K562 (cell line): ENCODE measurements around the gene GCK. TPM values are rescaled to one million over a fixed set of nuclear protein-coding genes. Genes with fewer than 3 reads are reported as not detected.
A peak's percentile ranks its signal among the peaks of the same experiment; 100 is the strongest.

Experiments
- ATAC-seq: fragments of 200-7000 bp; cut with Tn5 transposase; 3 replicates; pipeline ENCODE4 v1.9.1; 2020; ENCODE audit warnings: moderate library complexity
- BruUV-seq: library from RNA; stranded (reverse); fragments of 400-500 nt; replicated peaks from 2 replicates; lab custom pipeline; 2021; lab: Mats Ljungman, UMichigan
- CTCF ChIA-PET: fragments of 300-600 bp; formaldehyde crosslinking; extraction: SDS; loops from one replicate; lab custom pipeline; 2021; ENCODE audit warnings: low intra/inter-chr PET ratio; lab: Yijun Ruan, JAX
- POLR2A ChIA-PET: fragments of 300-600, 350-650 bp; sonication (Branson Sonifier 250); formaldehyde crosslinking; extraction: SDS; loops from one replicate; lab custom pipeline; 2021; ENCODE audit warnings: antibody characterized with exemption, inconsistent platforms; lab: Yijun Ruan, JAX
- DNase-seq, 4 experiments: peaks; one replicate each; pipeline versions ENCODE4 v3.0.0 to v3.0.0-alpha.2; 2011 to 2018; ENCODE audit warnings: low spot score in 3 of 4, mixed read lengths in 3 of 4; ENCODE audit errors: extremely low read depth in 1 of 4
- FAIRE-seq: peaks from 2 replicates; lab custom pipeline; 2011; peaks lifted over from hg19 to GRCh38; lab: Jason Lieb, UNC
- H2AFZ ChIP-seq: 2 replicates; pipeline ENCODE4 v1.6.0; 2011; ENCODE audit warnings: low read depth, low read length, control low read depth, inconsistent platforms
- H3K27ac ChIP-seq: fragments of 200-600 bp; 3 replicates; pipeline ENCODE4 v1.8.0; 2011; ENCODE audit warnings: low read depth, mild to moderate bottlenecking, control low read depth, inconsistent platforms, low read length, moderate library complexity, mixed read lengths; ENCODE audit errors: extremely low read depth
- H3K27me3 ChIP-seq, 2 experiments: fragments of 300-600 bp in 1 of 2; 2 replicates in 1 of 2; 3 replicates in 1 of 2; pipeline versions ENCODE4 v1.6.0 to v1.8.0; 2011; ENCODE audit warnings: inconsistent platforms in 2 of 2, low read length in 2 of 2, mild to moderate bottlenecking in 1 of 2, mixed read lengths in 1 of 2, moderate library complexity in 1 of 2; ENCODE audit not compliant: control insufficient read depth in 2 of 2, insufficient read depth in 2 of 2
- H3K36me3 ChIP-seq: fragments of 300-600 bp; 3 replicates; pipeline ENCODE4 v1.8.0; 2011; ENCODE audit warnings: mild to moderate bottlenecking, low read length, inconsistent platforms; ENCODE audit not compliant: control insufficient read depth, insufficient read depth
- H3K4me1 ChIP-seq, 2 experiments: fragments of 200-600 bp in 1 of 2; replicated peaks in 1 of 2; 2 replicates in 1 of 2; 3 replicates in 1 of 2; pipeline versions ENCODE4 v1.5.1 to v1.8.0; 2011; ENCODE audit warnings: inconsistent platforms in 2 of 2, low read length in 2 of 2, mild to moderate bottlenecking in 1 of 2, mixed read lengths in 1 of 2, moderate library complexity in 1 of 2; ENCODE audit not compliant: control insufficient read depth in 2 of 2, insufficient read depth in 2 of 2
- H3K4me2 ChIP-seq: 2 replicates; pipeline ENCODE4 v1.6.1; 2011; ENCODE audit warnings: low read length, control low read depth, inconsistent platforms, mixed read lengths; ENCODE audit not compliant: insufficient read depth
- H3K4me3 ChIP-seq: fragments of 200-600 bp; sonication (generic), shearing (Covaris generic); 2 replicates; pipeline ENCODE4 v1.5.1; 2016; ENCODE audit warnings: control low read depth, inconsistent platforms
- H3K79me2 ChIP-seq: fragments of 200-600 bp; 3 replicates; pipeline ENCODE4 v1.8.0; 2011; ENCODE audit warnings: low read length, inconsistent platforms; ENCODE audit not compliant: control insufficient read depth, insufficient read depth
- H3K9ac ChIP-seq, 2 experiments: 2 replicates each; pipeline versions ENCODE4 v1.6.0 to v1.6.1; 2011; ENCODE audit warnings: low read depth in 2 of 2, low read length in 2 of 2, control low read depth in 1 of 2, inconsistent platforms in 1 of 2, mild to moderate bottlenecking in 1 of 2, mixed read lengths in 1 of 2; ENCODE audit not compliant: insufficient read depth in 1 of 2
- H3K9me1 ChIP-seq: one replicate; pipeline ENCODE4 v1.6.0; 2011; ENCODE audit warnings: inconsistent platforms, mild to moderate bottlenecking, low read length, moderate library complexity; ENCODE audit not compliant: control insufficient read depth, insufficient read depth
- H3K9me3 ChIP-seq: replicated peaks from 2 replicates; pipeline ENCODE4 v1.5.1; 2011; ENCODE audit warnings: low read depth, low read length, inconsistent platforms; ENCODE audit not compliant: control insufficient read depth, insufficient read depth
- H4K20me1 ChIP-seq: replicated peaks from 2 replicates; pipeline ENCODE4 v1.6.1; 2011; ENCODE audit warnings: low read length, inconsistent platforms, mixed read lengths; ENCODE audit not compliant: control insufficient read depth, insufficient read depth
- C11orf30 ChIP-seq: fragments of 450-650 bp; IDR thresholded peaks from 2 replicates; pipeline ENCODE4 v1.6.1; 2016; ENCODE audit warnings: low read depth, mild to moderate bottlenecking
- CREB5 ChIP-seq: fragments of 250-450 bp; sonication (Bioruptor Pico); IDR thresholded peaks from 2 replicates; pipeline ENCODE4 v1.5.0; 2020; ENCODE audit warnings: mild to moderate bottlenecking
- ELK1 ChIP-seq: sonication (generic); formaldehyde crosslinking; IDR thresholded peaks from 2 replicates; pipeline ENCODE4 v1.8.1; 2022; ENCODE audit warnings: missing genetic modification reagents
- MAFF ChIP-seq: IDR thresholded peaks from 2 replicates; pipeline ENCODE4 v1.6.1; 2012; ENCODE audit warnings: low read length, improper control_type of control experiment
- MAFG ChIP-seq: fragments of 450-650 bp; conservative IDR thresholded peaks from 2 replicates; pipeline ENCODE4 v1.6.1; 2016; ENCODE audit warnings: missing genetic modification characterization, missing compliant biosample characterization
- MAFK ChIP-seq: IDR thresholded peaks from 2 replicates; pipeline ENCODE4 v1.6.1; 2011; ENCODE audit warnings: low read length, improper control_type of control experiment
- NCOA6 ChIP-seq: fragments of 450-650 bp; IDR thresholded peaks from 2 replicates; pipeline ENCODE4 v1.6.1; 2017; ENCODE audit warnings: mild to moderate bottlenecking
- TCF3 ChIP-seq: sonication (generic); formaldehyde crosslinking; IDR thresholded peaks from 2 replicates; pipeline ENCODE4 v1.4.0; 2020; ENCODE audit warnings: mild to moderate bottlenecking, missing genetic modification reagents
- ZBTB12 ChIP-seq: fragments of 250-450 bp; sonication (Bioruptor Pico); IDR thresholded peaks from 2 replicates; pipeline ENCODE4 v1.4.0; 2020
- ZNF316 ChIP-seq: fragments of 450-650 bp; IDR thresholded peaks from 2 replicates; pipeline ENCODE4 v1.6.1; 2016
- ZNF431 ChIP-seq: sonication (generic); formaldehyde crosslinking; IDR thresholded peaks from 2 replicates; pipeline ENCODE4 v1.8.0; 2022; ENCODE audit warnings: mild to moderate bottlenecking, missing genetic modification reagents
- ZNF764 ChIP-seq: fragments of 250-450 bp; sonication (Bioruptor Pico); IDR thresholded peaks from 2 replicates; pipeline ENCODE4 v1.4.0; 2020; ENCODE audit warnings: low read depth, mild to moderate bottlenecking, moderate library complexity
- WGBS: fragments of 100-300 bp; shearing (Covaris generic); methylation state at CpG from one replicate; pipeline ENCODE4 v1.1.6; 2016; ENCODE audit warnings: low coverage, mixed read lengths; ENCODE audit not compliant: insufficient coverage; ENCODE audit errors: missing lambda C conversion rate; 5-methylcytosine and 5-hydroxymethylcytosine counted together
- in situ Hi-C: fragments of 300-500 bp; cut with MboI; formaldehyde crosslinking; loops from 4 replicates; pipeline ENCODE4 v1.15.0; 2018; ENCODE audit warnings: inconsistent platforms, mixed read lengths
- intact Hi-C: fragments of 100-400 bp; cut with micrococcal nuclease; formaldehyde crosslinking; loops from 2 replicates; pipeline ENCODE4 v1.14.2; 2022
- polyA plus RNA-seq, 8 experiments: library from polyadenylated mRNA; depleted of rRNA in 4 of 8; stranded (reverse) in 5 of 8; unstranded in 3 of 8; fragments of >200 nt; fragmentation: Nextera tagmentation in 2 of 8; fragmentation: Illumina TruSeq in 1 of 8; extraction: Ambion mirVana in 2 of 8; extraction: Trizol in 1 of 8; gene quantifications; 2 replicates each; pipeline versions ENCODE4 v1.2.1 to v1.2.3, GENCODE V29; 2011 to 2014; ENCODE audit warnings: inconsistent platforms in 1 of 8, missing spikeins in 1 of 8
- total RNA-seq, 7 experiments: library from RNA; depleted of rRNA in 6 of 7; stranded (reverse); fragments of >200 nt in 6 of 7; fragmentation: Illumina TruSeq in 2 of 7; extraction: Trizol in 2 of 7; gene quantifications; 2 replicates each; pipeline versions ENCODE4 v1.2.1 to v1.2.3, GENCODE V29; 2011 to 2021; ENCODE audit warnings: low replicate concordance in 1 of 7

GCK gene
- total and polyA plus RNA-seq, 9 of the 15 experiments (the other 6 are each of a cell fraction or from before 2014, with no cell fraction given), result 0.11 to 0.55 (median 0.16) TPM; not detected in 3

- ATAC-seq (no peak), FAIRE-seq (no peak), DNase-seq (no peak)
- BruUV-seq, result no TSS peak
- peaks cover 15% of the 10 kb centered on the region for H4K20me1 ChIP-seq
- intact Hi-C loops (no loop called here), in situ Hi-C loops (no loop called here)
- no peak overlapping the region for H3K27ac ChIP-seq
- WGBS, result 89% methylated on average over 6 of the region's 10 CpGs
- H3K4me2 ChIP-seq, result no peak overlapping the region
- TF ChIP-seq MAFF (peak; percentile 21; the same call in 1 of the 2 replicates), NCOA6 (no peak), C11orf30 (peak; percentile 67), ZNF316 (peak; percentile 81), MAFG (peak; percentile 62), MAFK (peak; percentile 30; the same call in 1 of the 2 replicates)
- no peaks in the 10 kb centered on the region for H3K79me2 ChIP-seq
- no peak overlapping the region for H3K9ac ChIP-seq
- peaks cover 9% of the 10 kb centered on the region for H3K9me1 ChIP-seq
- no peaks in the 10 kb centered on the region for H3K9me3 ChIP-seq
- H3K4me1 ChIP-seq, result peaks cover 13 to 23% of the 10 kb centered on the region in 2 experiments; a peak in 4 of 5 replicates
- ChIA-PET CTCF (no interaction called here), POLR2A (interaction anchor here (0.8 kb wide), 1 partner anchor 11 kb away, joined by 3 read pairs; the partner anchor contains the start of gene YKT6)
- H3K4me3 ChIP-seq, result no peak overlapping the region
- H2AFZ ChIP-seq, result no peak overlapping the region
- H3K27me3 ChIP-seq, result no peaks in the 10 kb centered on the region
- peaks cover 68% of the 10 kb centered on the region; the same call in 2 of the 3 replicates for H3K36me3 ChIP-seq
Observed at GRCh38 chr7:44211126-44211675, 22.0 kb upstream of the GCK start.

- Histone ChIP-seq H3K9ac (no peak overlapping the region), H3K27me3 (no peaks in the 10 kb centered on the region), H3K79me2 (no peaks in the 10 kb centered on the region), H3K9me3 (no peaks in the 10 kb centered on the region), H3K9me1 (peaks cover 9% of the 10 kb centered on the region), H4K20me1 (peaks cover 15% of the 10 kb centered on the region), H3K4me2 (no peak overlapping the region), H3K4me1 (peaks cover 13 to 19% of the 10 kb centered on the region in 2 experiments; a peak in 4 of 5 replicates), H2AFZ (no peak overlapping the region), H3K27ac (no peak overlapping the region), H3K4me3 (no peak overlapping the region), H3K36me3 (peaks cover 79% of the 10 kb centered on the region)
- BruUV-seq, result no TSS peak
- POLR2A ChIA-PET, result interaction anchor here (1.7 kb wide), 1 partner anchor 20 kb away, joined by 3 read pairs; no protein-coding TSS in a partner anchor
- in situ Hi-C loops, result no loop called here
- 97% methylated on average over 5 of the region's 5 CpGs for WGBS
- CTCF ChIA-PET, result no interaction called here
- ATAC-seq (no peak), FAIRE-seq (no peak), DNase-seq (no peak)
- intact Hi-C loops, result no loop called here
- no peak for TF ChIP-seq ZNF764 (CRISPR knock-in tag)
- TF ChIP-seq ZBTB12, result no peak
- TF ChIP-seq ZNF431 (CRISPR knock-in tag), result no peak
- TF ChIP-seq CREB5 (CRISPR knock-in tag), result no peak
- TF ChIP-seq ELK1 (CRISPR knock-in tag), result no peak
- TF ChIP-seq TCF3, result no peak
Observed at GRCh38 chr7:44210107-44210506, 20.9 kb upstream of the GCK start.
